Skeletal muscle satellite cell (primary cell): ENCODE results near the gene E4F1.

Source experiments
- H3K27me3 ChIP-seq: 2 replicates; pipeline ENCODE4 v1.7.0; 2013; ENCODE audit warnings: low read length; ENCODE audit not compliant: control insufficient read depth, insufficient read depth
- H3K36me3 ChIP-seq: 2 replicates; pipeline ENCODE4 v1.7.0; 2013; ENCODE audit warnings: mild to moderate bottlenecking, control low read depth, low read length; ENCODE audit not compliant: insufficient read depth
- H3K4me1 ChIP-seq: 2 replicates; pipeline ENCODE4 v1.7.0; 2013; ENCODE audit warnings: low read length; ENCODE audit not compliant: control insufficient read depth, insufficient read depth
- H3K4me2 ChIP-seq: 2 replicates; pipeline ENCODE4 v1.7.0; 2013; ENCODE audit warnings: mild to moderate bottlenecking, low read length
- H3K4me3 ChIP-seq: 2 replicates; pipeline ENCODE4 v1.7.0; 2013; ENCODE audit warnings: low read length
- H3K9ac ChIP-seq: 2 replicates; pipeline ENCODE4 v1.7.0; 2013; ENCODE audit warnings: mild to moderate bottlenecking, low read depth, low read length, moderate library complexity
- H3K9me3 ChIP-seq: replicated peaks from 2 replicates; pipeline ENCODE4 v1.7.0; 2013; ENCODE audit warnings: mild to moderate bottlenecking, control low read depth, low read length

Gene E4F1

DNA sequence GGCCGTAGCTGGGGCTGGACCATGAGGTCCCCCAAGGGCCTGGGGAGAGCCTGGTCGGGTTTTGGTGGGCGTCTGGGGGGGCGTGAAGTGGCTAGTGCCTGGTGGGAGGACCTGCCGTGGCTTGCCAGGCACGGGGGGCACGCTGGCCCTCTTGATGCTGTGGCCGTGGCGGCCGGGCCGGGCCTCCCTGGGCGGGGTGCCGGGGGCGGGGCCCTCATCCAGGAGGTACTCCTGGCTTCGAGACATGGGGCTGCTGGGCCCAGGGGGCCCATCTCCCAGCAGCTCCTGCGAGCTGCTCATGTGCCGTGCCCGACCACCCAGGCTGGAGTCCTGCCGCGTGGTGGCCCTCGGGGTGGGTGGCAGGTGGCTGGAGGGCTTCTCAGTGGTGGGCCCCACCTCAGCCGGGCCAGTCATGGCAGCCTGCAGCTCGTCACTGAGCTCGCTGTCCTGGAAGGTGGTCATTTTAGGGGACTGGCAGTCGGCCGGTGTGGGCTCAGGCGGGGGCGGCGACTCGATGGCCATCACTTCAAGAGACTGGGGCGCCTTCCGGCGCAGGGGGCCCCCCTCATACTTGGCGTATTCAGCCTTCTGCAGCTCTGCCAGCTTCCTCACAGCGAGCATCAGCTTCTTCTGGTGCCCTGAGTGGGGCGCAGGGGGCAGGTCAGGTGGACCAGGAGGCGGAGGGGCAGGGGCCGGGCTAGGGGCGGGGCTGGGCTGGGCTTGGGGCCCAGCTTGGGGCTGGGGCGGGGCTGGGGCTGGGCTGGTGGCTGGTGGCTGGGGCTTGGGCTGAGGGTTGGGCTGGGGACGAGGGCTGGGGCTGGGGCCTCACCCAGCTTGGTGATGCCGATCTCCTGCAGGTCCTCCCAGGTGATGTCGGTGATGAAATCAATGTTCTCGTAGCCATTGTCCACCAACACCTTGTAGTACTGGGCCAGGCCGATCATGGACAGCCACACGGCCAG, 42.1 kb upstream of the E4F1 start:
- Histone ChIP-seq H3K4me2 (no peak overlapping the region), H3K4me3 (no peak overlapping the region), H3K36me3 (peaks cover 13% of the 10 kb centered on the region), H3K9me3 (no peaks in the 10 kb centered on the region), H3K27me3 (peaks cover 3% of the 10 kb centered on the region), H3K9ac (no peak overlapping the region), H3K4me1 (no peaks in the 10 kb centered on the region)

DNA sequence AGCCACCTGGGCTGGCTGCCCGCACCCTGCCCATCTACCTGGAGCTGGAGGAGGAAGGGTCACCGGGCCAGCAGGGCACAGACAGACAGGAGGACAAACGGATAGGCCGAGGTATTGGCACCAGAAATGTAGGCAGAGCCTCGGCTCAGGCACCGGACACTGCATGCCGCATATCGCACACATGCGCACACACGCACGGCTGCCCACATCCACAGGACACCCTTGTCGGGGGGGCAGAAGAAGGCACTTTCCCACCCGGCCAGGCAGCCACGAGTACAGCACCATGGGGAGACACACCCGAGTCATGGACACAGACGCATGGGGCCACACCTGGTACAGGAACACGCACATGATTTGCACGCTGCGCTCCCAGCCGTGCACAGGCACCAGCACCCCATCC, 41.4 kb upstream of the E4F1 start:
- Histone ChIP-seq H3K36me3 (peaks cover 8% of the 10 kb centered on the region), H3K4me3 (no peak overlapping the region), H3K9ac (no peak overlapping the region), H3K4me2 (no peak overlapping the region), H3K9me3 (no peaks in the 10 kb centered on the region), H3K27me3 (peaks cover 3% of the 10 kb centered on the region), H3K4me1 (no peaks in the 10 kb centered on the region)

DNA sequence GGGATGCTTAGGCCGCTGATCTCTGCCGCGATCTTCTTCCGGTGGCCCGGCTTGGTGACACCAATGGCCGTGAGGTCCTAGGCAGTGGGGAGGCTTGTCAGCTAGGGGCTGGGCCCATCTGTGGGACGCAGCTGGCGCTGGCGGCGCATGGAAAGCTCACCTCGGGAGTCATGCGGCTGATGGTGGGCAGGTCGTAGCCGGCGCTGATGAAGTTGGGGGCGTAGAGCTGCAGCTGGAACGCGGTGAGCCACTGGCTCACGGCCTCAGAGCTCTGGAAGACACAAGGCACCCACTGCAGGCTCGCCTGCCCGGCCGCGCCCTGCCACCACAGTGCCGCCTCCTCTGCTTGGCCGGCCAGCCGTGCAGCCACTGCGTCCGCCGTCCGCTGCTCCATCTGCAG, 39.7 kb upstream of the E4F1 start:
- Histone ChIP-seq H3K27me3 (peaks cover 3% of the 10 kb centered on the region), H3K4me2 (no peak overlapping the region), H3K9me3 (no peaks in the 10 kb centered on the region), H3K4me3 (no peak overlapping the region), H3K9ac (no peak overlapping the region), H3K4me1 (no peaks in the 10 kb centered on the region), H3K36me3 (no peaks in the 10 kb centered on the region)

DNA sequence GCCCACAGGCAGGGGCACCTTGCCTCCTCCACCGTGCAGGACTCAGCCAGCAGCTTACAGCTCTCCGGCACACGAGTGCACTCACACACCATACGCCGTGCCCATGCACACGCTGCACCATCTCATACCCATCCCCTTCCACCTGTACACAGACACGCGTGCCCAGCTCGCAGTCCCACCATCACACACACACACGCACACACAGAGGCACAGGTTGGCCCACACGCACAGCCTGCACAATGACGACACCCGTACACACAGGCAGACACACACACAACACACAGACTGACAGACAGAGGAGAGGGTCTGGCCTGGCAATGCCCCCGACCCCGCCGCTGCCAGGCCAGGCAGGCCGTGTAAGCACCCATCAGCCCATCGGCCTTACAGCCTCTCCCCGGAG, 39.0 kb upstream of the E4F1 start:
- no peak overlapping the region for H3K4me3 ChIP-seq
- no peaks in the 10 kb centered on the region for H3K36me3 ChIP-seq
- H3K4me1 ChIP-seq, result no peaks in the 10 kb centered on the region
- no peak overlapping the region for H3K4me2 ChIP-seq
- peaks cover 3% of the 10 kb centered on the region for H3K27me3 ChIP-seq
- no peaks in the 10 kb centered on the region for H3K9me3 ChIP-seq
- no peak overlapping the region for H3K9ac ChIP-seq

DNA sequence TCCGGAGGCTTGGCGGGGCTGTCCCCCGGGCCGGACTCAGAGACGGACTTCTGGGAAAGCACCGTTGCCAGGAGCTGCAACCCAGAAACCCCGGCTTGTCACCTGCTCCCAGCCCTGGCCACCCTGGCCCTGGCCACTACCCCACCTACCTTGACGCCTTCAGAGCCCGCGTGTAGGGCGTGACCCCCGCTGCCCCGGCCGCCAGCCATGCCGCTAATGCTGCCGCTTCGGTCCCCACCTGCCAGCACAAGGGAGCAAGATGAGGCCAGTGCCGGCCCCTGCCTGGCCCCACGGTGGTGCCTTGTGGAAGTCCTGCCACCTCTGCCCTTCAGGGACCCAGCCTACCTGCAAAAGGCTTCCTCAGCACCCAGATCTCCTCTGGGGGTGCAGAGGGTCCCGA, 38.4 kb upstream of the E4F1 start:
- Histone ChIP-seq H3K27me3 (peaks cover 3% of the 10 kb centered on the region), H3K4me3 (no peak overlapping the region), H3K4me2 (no peak overlapping the region), H3K9me3 (no peaks in the 10 kb centered on the region), H3K9ac (no peak overlapping the region), H3K36me3 (no peaks in the 10 kb centered on the region), H3K4me1 (no peaks in the 10 kb centered on the region)

DNA sequence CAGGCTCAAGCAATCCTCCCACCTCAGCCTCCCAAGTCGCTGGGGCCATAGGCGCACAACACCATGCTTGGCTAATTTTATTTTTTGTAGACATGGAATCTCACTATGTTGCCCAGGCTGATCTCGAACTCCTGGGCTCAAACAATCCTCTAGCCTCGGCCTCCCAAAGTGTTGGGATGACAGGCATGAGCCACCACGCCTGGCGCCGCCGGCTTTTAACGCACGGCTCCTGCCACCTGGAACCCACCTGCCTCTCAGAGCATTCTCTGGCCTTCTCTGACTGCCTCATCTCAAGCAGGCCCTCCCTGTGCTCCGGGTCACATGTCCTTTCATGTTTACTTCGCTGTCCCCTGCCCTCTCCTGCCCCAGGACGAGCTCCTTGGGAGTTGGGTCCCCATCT, 37.3 kb upstream of the E4F1 start:
- no peak overlapping the region for H3K4me3 ChIP-seq
- no peaks in the 10 kb centered on the region for H3K9me3 ChIP-seq
- no peaks in the 10 kb centered on the region for H3K36me3 ChIP-seq
- H3K27me3 ChIP-seq, result peaks cover 3% of the 10 kb centered on the region
- H3K4me1 ChIP-seq, result no peaks in the 10 kb centered on the region
- H3K9ac ChIP-seq, result no peak overlapping the region
- H3K4me2 ChIP-seq, result no peak overlapping the region

DNA sequence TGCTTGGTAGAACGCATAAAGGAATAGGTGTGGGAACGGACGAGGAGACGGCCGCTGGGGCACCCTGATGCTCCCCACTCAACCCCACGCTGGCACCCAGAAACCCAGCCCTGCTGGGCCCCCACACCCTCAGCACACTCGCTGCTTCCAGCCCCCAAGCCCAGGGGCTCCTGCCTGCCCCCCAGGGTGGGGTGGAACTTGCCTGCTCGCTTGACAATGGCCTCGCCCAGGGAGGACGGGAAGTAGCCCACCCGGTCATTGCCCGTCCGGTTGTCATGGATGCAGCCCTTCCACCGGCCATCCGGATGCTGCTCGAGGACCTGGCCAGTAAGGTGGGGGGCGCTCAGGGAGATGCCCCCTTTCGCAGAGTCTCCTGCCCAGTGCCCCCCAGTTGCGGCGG, 36.9 kb upstream of the E4F1 start:
- Histone ChIP-seq H3K4me3 (no peak overlapping the region), H3K9me3 (no peaks in the 10 kb centered on the region), H3K4me2 (no peak overlapping the region), H3K36me3 (no peaks in the 10 kb centered on the region), H3K4me1 (no peaks in the 10 kb centered on the region), H3K27me3 (peaks cover 3% of the 10 kb centered on the region), H3K9ac (no peak overlapping the region)

DNA sequence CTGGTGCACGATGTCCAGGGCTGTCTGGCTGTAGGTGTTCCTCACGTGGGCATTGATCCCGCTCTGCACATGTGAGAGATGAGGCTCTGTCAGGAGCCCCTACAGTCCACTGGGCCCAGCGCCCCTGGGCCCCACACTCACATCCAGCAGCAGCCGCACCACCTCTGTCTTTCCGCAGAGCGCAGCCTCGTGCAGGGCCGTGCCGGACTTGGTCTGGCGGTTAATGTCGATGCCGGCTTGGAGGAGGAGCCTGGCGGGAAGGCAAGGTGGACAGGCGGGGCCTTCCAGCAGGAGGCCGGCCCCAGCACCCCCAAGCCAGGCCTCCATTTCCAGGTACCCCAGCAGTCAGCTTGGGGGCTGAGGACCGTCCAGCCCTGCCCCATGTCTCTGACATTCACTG, 36.2 kb upstream of the E4F1 start:
- Histone ChIP-seq H3K9ac (no peak overlapping the region), H3K36me3 (no peaks in the 10 kb centered on the region), H3K27me3 (peaks cover 3% of the 10 kb centered on the region), H3K4me2 (no peak overlapping the region), H3K4me1 (no peaks in the 10 kb centered on the region), H3K4me3 (no peak overlapping the region), H3K9me3 (no peaks in the 10 kb centered on the region)

DNA sequence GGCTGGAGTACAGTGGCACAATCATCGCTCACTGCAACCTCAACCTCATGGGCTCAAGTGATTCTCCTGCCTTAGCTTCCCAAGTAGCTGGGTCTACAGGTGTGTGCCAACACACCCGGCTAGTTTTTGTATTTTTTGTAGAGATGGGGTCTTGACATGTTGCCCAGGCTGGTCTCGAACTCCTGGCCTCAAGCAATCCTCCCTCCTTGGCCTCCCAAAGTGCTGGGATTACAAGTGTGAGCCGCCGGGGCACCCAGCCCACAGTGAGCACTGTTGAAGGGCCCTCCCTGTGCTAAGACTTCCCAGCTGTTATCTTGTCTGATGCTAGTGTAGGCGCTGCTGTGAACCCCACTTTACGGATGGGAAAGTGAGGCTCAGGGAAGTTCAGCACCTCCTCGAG, 35.0 kb upstream of the E4F1 start:
- no peaks in the 10 kb centered on the region for H3K4me1 ChIP-seq
- no peak overlapping the region for H3K9ac ChIP-seq
- H3K36me3 ChIP-seq, result no peaks in the 10 kb centered on the region
- no peak overlapping the region for H3K4me2 ChIP-seq
- H3K27me3 ChIP-seq, result peaks cover 3% of the 10 kb centered on the region
- no peaks in the 10 kb centered on the region for H3K9me3 ChIP-seq
- H3K4me3 ChIP-seq, result no peak overlapping the region

DNA sequence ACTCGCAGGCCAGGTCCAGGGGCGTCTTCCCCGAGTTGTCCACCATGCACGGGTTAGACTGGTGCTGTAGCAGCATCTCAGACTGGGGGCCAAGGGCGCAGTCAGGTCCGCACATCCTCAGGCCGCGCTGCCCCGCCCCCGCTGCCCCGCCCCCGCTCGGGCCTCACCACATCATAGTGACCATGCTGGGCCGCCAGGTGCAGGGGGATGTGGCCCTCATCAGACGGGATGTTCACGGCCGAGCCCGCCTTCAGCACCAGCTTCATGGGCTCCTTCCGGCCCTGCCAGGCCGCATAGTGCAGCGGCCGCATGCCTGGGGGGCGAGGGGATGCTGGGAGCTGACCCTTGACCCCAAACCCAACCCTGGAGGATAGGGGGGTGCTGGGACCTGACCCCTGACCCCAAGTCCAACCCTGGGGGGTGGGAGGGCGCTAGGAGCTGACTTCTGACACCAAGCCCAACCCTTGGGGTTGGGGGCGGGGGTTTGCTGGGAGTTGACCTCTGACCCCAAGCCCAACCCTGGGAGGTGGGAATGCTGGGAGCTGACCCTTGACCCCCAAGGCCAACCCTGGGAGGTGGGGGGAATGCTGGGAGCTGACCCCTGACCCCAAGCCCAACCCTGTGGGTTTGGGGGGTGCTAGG, 34.0 kb upstream of the E4F1 start:
- Histone ChIP-seq H3K27me3 (peaks cover 2% of the 10 kb centered on the region), H3K9me3 (no peaks in the 10 kb centered on the region), H3K4me2 (no peak overlapping the region), H3K4me1 (no peaks in the 10 kb centered on the region), H3K9ac (no peak overlapping the region), H3K36me3 (no peaks in the 10 kb centered on the region), H3K4me3 (no peak overlapping the region)

DNA sequence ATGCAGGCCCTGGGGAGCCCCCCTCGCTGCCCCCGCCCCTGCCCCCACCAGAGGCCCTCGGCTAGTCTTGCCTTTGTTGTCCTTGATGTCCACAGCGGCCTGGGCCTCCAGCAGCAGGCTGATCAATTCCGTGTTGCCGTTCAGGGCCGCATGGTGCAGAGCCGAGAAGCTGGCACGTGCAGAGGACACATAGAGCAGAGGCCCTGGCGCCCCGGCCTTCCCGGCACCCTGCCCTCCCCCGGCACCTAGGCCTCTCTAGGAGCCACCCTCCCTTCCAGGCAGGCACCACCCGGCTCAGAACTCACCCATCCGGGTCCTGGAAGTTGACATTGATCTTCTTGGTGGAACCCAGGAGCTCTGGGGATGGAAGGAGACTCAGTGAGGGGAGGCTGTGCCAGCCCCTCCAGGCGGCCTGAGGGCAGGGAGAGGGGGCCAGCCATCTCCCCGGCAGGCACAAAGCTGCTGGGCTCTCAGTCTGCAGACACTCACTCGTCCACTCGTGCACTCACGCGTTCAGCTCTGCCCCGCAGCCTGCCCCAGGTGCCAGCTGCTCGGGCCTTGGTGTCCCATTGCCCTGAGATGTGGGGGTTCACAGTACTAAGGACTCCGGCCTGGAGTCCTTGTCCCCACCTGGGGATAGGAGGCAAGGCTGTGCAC, 33.3 kb upstream of the E4F1 start:
- Histone ChIP-seq H3K4me3 (no peak overlapping the region), H3K9ac (no peak overlapping the region), H3K27me3 (peaks cover 6% of the 10 kb centered on the region)

More for the DNA sequence above, 33.3 kb upstream of the E4F1 start:
- no peaks in the 10 kb centered on the region for H3K9me3 ChIP-seq
- no peaks in the 10 kb centered on the region for H3K4me1 ChIP-seq
- no peaks in the 10 kb centered on the region for H3K36me3 ChIP-seq
- no peak overlapping the region for H3K4me2 ChIP-seq
